ENCODE data around the gene BRPF1. TPM values are rescaled to one million over a fixed set of nuclear protein-coding genes. Genes with fewer than 3 reads are reported as not detected.
"Not testable (repeated sequence)": the region's sequence is repeated elsewhere in the genome, so short reads cannot be mapped to it uniquely, and the experiment has no call there.

BRPF1 gene
- total RNA-seq, 1 donor from 2014 or later, result 27.1 TPM

GRCh38 chr3:9769012-9769411 is 37.5 kb downstream of the BRPF1 start:
- peak overlapping the region; percentile 30 for H3K27ac Mint-ChIP-seq
- H3K4me3 Mint-ChIP-seq, result peak overlapping the region; percentile 74
- no peak for TF ChIP-seq CTCF (IDR thresholded peaks at IDR 0.05; ENCODE audit: unreplicated experiment)
- H3K9me3 Mint-ChIP-seq, result no peaks in the 10 kb centered on the region
- H3K27me3 Mint-ChIP-seq (ENCODE audit: low read depth), result no peaks in the 10 kb centered on the region
- no peak for DNase-seq (ENCODE audit: low spot score in 2 of 2, unreplicated experiment in 2 of 2)
- H3K4me1 Mint-ChIP-seq, result peaks cover 16% of the 10 kb centered on the region
- H3K36me3 Mint-ChIP-seq, result peaks cover 3% of the 10 kb centered on the region

- Mint-ChIP-seq H3K27me3 (ENCODE audit: low read depth) (no peaks in the 10 kb centered on the region), H3K27ac (peak within 1 kb of the TSS; percentile 72), H3K4me3 (peak within 1 kb of the TSS; percentile 74), H3K9me3 (no peaks in the 10 kb centered on the region), H3K36me3 (peaks cover 3% of the 10 kb centered on the region), H3K4me1 (peaks cover 16% of the 10 kb centered on the region)
- peak; percentile 66 to 83 for DNase-seq (ENCODE audit: low spot score in 2 of 2, unreplicated experiment in 2 of 2)
- no peak for TF ChIP-seq CTCF (IDR thresholded peaks at IDR 0.05; ENCODE audit: unreplicated experiment)
These were observed 38.1 kb downstream of the BRPF1 start, which contains the start of gene CAMK1 for GRCh38 chr3:9769426-9770275. TSS of gene CAMK1 (minus strand) at chr3:9769947. CDS start at chr3:9767749, 2,198 bp downstream.

- Mint-ChIP-seq H3K4me3 (peak overlapping the region; percentile 66), H3K9me3 (no peaks in the 10 kb centered on the region), H3K36me3 (no peaks in the 10 kb centered on the region), H3K27me3 (ENCODE audit: low read depth) (no peaks in the 10 kb centered on the region), H3K4me1 (peaks cover 16% of the 10 kb centered on the region), H3K27ac (peak overlapping the region; percentile 72)
- no peak for DNase-seq (ENCODE audit: low spot score in 2 of 2, unreplicated experiment in 2 of 2)
- no peak for TF ChIP-seq CTCF (IDR thresholded peaks at IDR 0.05; ENCODE audit: unreplicated experiment)
These were observed 38.8 kb downstream of the BRPF1 start for GRCh38 chr3:9770276-9770812.

- not testable (repeated sequence) for H3K36me3 Mint-ChIP-seq, H3K27ac Mint-ChIP-seq
- H3K4me1 Mint-ChIP-seq, result peaks cover 16% of the 10 kb centered on the region
These were observed 39.5 kb downstream of the BRPF1 start for GRCh38 chr3:9771007-9771406.

GRCh38 chr3:9776896-9777693 is 45.6 kb downstream of the BRPF1 start:
- no peak for DNase-seq (ENCODE audit: low spot score in 2 of 2, unreplicated experiment in 2 of 2)
- Mint-ChIP-seq H3K27me3 (ENCODE audit: low read depth) (no peaks in the 10 kb centered on the region), H3K4me1 (no peaks in the 10 kb centered on the region), H3K36me3 (peaks cover 5% of the 10 kb centered on the region), H3K27ac (no peak overlapping the region), H3K9me3 (no peaks in the 10 kb centered on the region), H3K4me3 (no peak overlapping the region)
- no peak for TF ChIP-seq CTCF (IDR thresholded peaks at IDR 0.05; ENCODE audit: unreplicated experiment)

More at GRCh38 chr3:9771007-9771406, 39.5 kb downstream of the BRPF1 start:
- H3K9me3 Mint-ChIP-seq; H3K27me3 Mint-ChIP-seq (ENCODE audit: low read depth); DNase-seq (ENCODE audit: low spot score in 2 of 2, unreplicated experiment in 2 of 2): not testable (repeated sequence)
- peak overlapping the region; percentile 66 for H3K4me3 Mint-ChIP-seq

- Mint-ChIP-seq H3K4me3 (no peak overlapping the region), H3K36me3 (peaks cover 10% of the 10 kb centered on the region), H3K27ac (no peak overlapping the region), H3K9me3 (no peaks in the 10 kb centered on the region), H3K27me3 (ENCODE audit: low read depth) (no peaks in the 10 kb centered on the region), H3K4me1 (no peaks in the 10 kb centered on the region)
- no peak for TF ChIP-seq CTCF (IDR thresholded peaks at IDR 0.05; ENCODE audit: unreplicated experiment)
- DNase-seq (ENCODE audit: low spot score in 2 of 2, unreplicated experiment in 2 of 2), result no peak
These were observed 46.1 kb downstream of the BRPF1 start for GRCh38 chr3:9777694-9778021.
